Esophagus muscularis mucosa (tissue), 4 donors: ENCODE data around the gene WRNIP1.

Experiments
- EP300 ChIP-seq: sonication (generic); formaldehyde crosslinking; IDR thresholded peaks from one replicate; pipeline ENCODE4 v1.6.1; 2017; ENCODE audit warnings: antibody characterized with exemption
- POLR2A ChIP-seq: fragments of 450-650 bp; IDR thresholded peaks from one replicate; pipeline ENCODE4 v1.6.1; 2017; ENCODE audit warnings: antibody characterized with exemption, moderate library complexity, mild to moderate bottlenecking, low read depth
- TF ChIP-seq, protein P1 (sequence below), 3 experiments: fragments of 200-600 bp in 2 of 3; fragments of 450-650 bp in 1 of 3; sonication (generic) in 2 of 3; IDR thresholded peaks; one replicate each; pipeline ENCODE4 v1.5.1; 2017 to 2019; ENCODE audit warnings: antibody characterized with exemption in 3 of 3, mild to moderate bottlenecking in 2 of 3, moderate library complexity in 1 of 3

DNA sequence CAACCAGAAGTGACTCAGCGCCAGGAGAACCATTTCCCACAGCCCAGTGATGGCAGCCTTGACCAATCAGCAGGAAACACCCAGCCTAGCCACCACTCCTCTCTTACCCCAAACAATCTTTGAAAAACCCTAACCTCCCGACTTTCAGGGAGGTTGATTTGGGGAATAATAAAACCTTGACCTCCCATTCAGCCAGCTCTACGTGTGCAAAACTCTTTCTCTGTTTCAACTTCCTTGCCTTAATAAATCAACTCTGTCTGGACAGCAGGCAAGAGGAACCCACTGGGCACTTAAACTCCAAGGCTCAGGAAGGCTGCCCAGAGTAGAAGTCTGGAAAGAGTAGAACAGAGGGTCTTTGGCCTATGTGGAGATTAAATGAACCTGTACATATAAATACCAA lies 41.5 kb downstream of the WRNIP1 start:
- no peak for TF ChIP-seq POLR2A
- TF ChIP-seq, protein P1, sequence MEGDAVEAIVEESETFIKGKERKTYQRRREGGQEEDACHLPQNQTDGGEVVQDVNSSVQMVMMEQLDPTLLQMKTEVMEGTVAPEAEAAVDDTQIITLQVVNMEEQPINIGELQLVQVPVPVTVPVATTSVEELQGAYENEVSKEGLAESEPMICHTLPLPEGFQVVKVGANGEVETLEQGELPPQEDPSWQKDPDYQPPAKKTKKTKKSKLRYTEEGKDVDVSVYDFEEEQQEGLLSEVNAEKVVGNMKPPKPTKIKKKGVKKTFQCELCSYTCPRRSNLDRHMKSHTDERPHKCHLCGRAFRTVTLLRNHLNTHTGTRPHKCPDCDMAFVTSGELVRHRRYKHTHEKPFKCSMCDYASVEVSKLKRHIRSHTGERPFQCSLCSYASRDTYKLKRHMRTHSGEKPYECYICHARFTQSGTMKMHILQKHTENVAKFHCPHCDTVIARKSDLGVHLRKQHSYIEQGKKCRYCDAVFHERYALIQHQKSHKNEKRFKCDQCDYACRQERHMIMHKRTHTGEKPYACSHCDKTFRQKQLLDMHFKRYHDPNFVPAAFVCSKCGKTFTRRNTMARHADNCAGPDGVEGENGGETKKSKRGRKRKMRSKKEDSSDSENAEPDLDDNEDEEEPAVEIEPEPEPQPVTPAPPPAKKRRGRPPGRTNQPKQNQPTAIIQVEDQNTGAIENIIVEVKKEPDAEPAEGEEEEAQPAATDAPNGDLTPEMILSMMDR (IDR thresholded peaks at IDR 0.05), result no peak
- TF ChIP-seq EP300, result no peak
